NB4 (cell line): ENCODE data around the gene ZNF496.
"Not testable (repeated sequence)": the region's sequence is repeated elsewhere in the genome, so short reads cannot be mapped to it uniquely, and the experiment has no call there.

ENCODE experiments used
- DNase-seq: peaks from one replicate; pipeline ENCODE4 v3.0.0; 2010; ENCODE audit warnings: low read depth
- H3K4me3 ChIP-seq: one replicate; pipeline ENCODE4 v1.5.1; 2011; ENCODE audit warnings: mild to moderate bottlenecking, low read depth, low read length, moderate library complexity
- CTCF ChIP-seq: IDR thresholded peaks from one replicate; pipeline ENCODE4 v1.5.1; 2012; ENCODE audit warnings: low read depth, low read length
- MAX ChIP-seq: IDR thresholded peaks from 2 replicates; pipeline ENCODE4 v1.6.1; 2011; ENCODE audit warnings: low read depth, low read length
- MYC ChIP-seq: IDR thresholded peaks from 2 replicates; pipeline ENCODE4 v1.6.1; 2011; ENCODE audit warnings: low read depth, low read length
- POLR2A ChIP-seq: IDR thresholded peaks from 2 replicates; pipeline ENCODE4 v1.6.1; 2011; ENCODE audit warnings: mild to moderate bottlenecking; ENCODE audit not compliant: insufficient read length; ENCODE audit errors: extremely low read depth

ZNF496 gene

GRCh38 chr1:247366926-247367645, 35.4 kb upstream of the ZNF496 start:
- TF ChIP-seq POLR2A (no peak), MAX (no peak), CTCF (no peak), MYC (no peak)
- DNase-seq: no peak
- no peak overlapping the region for H3K4me3 ChIP-seq

GRCh38 chr1:247366345-247366744, 34.7 kb upstream of the ZNF496 start:
- H3K4me3 ChIP-seq, DNase-seq: not testable (repeated sequence)

GRCh38 chr1:247365023-247365422, 33.4 kb upstream of the ZNF496 start:
- TF ChIP-seq MAX: no peak
- no peak overlapping the region for H3K4me3 ChIP-seq
- DNase-seq: no peak

GRCh38 chr1:247363000-247363399, 31.3 kb upstream of the ZNF496 start:
- H3K4me3 ChIP-seq, DNase-seq: not testable (repeated sequence)

- DNase-seq: no peak
- no peak overlapping the region for H3K4me3 ChIP-seq
- no peak for TF ChIP-seq POLR2A
- no peak for TF ChIP-seq MYC
- TF ChIP-seq MAX: no peak
- no peak for TF ChIP-seq CTCF
These were observed 30.5 kb upstream of the ZNF496 start for GRCh38 chr1:247362153-247362552.

GRCh38 chr1:247360991-247361731, 29.5 kb upstream of the ZNF496 start:
- TF ChIP-seq MYC: no peak
- DNase-seq: no peak
- H3K4me3 ChIP-seq: no peak overlapping the region

GRCh38 chr1:247360116-247360898, 28.6 kb upstream of the ZNF496 start:
- peak overlapping the region; percentile 43 for H3K4me3 ChIP-seq
- TF ChIP-seq CTCF: no peak
- no peak for TF ChIP-seq POLR2A
- TF ChIP-seq MYC: no peak
- TF ChIP-seq MAX: no peak
- peak; percentile 77 for DNase-seq
